HG02938 (cell line): ENCODE data around the gene TMEFF2.

Experiments
- ATAC-seq: cut with Tn5 transposase; IDR thresholded peaks from one replicate; pipeline ENCODE4 v1.9.1; 2021; ENCODE audit warnings: mild to moderate bottlenecking, moderate library complexity; ENCODE audit not compliant: unreplicated experiment

The TMEFF2 gene

DNA sequence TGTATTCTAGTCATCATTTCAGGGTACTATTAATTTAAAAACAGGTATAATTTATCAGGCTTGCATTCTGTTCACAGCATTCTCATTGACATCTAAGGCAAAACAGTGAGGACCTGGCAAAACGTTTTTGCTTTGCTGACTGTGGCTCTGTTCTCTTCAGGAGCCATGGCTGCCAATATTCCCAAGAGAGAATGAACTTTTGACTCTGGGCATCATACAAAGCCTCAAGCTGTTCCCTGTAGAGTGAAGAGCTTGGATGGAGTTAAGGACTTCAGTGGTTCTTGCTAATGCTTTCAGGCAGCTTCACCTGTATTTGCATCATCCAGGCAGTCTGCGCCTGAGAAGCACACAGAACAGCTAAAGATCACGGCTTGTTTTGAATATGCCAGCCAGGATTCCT, 282.0 kb downstream of the TMEFF2 start:
- no peak for ATAC-seq

DNA sequence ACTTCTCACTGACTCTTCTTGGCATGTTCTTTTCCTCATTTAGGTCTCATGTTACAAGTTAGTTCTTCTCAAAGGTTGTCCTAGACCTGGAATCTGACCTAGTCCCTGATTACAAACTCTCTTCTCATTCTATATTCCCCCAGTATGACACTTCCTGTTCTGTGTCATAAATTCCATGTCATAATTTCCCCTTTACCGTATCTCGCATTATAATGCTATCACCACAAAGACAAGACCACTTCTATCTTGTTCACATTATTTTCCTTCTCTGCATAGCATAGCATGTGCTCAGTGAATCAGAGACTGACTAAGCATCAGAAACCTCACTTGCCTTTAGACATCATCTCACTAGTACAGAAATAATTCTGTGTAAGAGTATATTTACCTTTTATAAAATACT, 284.2 kb downstream of the TMEFF2 start:
- no peak for ATAC-seq

DNA sequence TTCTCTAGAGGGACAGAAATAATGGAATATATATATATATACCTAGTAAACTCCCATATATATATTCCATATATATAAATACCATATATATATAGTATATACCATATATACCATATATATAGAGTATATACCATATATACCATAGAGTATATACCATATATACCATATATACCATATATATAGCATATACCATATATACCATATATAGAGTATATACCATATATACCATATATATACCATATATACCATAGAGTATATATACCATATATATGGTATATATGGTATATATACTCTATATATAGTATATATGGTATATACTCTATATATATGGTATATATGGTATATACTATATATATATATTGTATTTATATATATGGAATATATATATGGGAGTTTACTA, 285.9 kb downstream of the TMEFF2 start:
- ATAC-seq: no peak

DNA sequence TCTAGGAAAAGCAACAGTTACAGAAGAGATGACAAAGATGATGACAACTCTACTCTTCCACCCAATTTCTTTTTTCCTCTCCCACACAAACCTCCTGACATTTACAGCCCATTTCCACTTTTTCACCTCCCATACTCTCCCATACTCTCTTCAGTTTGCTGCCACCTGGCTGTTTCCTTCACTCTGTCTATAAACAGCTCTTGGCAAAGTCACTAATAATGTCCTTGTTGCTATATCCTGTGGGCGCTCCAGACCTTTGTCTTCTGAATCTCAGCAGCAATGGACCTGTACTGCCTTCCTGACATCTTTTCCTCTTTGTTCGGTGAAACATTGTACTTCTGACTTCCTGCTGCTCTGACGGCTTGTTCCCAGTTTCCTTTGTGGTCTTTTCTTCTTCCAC, 287.2 kb downstream of the TMEFF2 start:
- ATAC-seq: no peak

DNA sequence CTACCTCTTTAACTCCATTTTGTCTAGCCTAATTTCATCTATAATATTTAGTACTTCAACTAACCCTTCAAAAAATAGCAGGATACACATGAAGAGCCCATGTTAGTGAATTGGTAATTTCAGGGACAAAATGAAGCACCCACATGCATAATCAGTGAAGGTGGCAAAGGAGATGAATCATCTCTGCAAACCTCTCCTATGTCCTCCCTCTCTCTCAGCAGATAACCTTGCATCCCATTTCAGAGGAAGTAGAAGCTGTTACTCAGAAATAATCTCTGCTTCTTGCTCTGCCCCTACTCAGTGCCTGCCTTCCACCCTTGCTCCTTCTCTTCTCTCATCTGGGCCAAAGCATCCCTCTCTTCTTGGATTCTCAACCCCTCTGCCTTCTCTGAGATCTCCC, 287.6 kb downstream of the TMEFF2 start:
- no peak for ATAC-seq

- no peak for ATAC-seq
Observed at GRCh38 chr2:191905336-191905735, 289.4 kb downstream of the TMEFF2 start.

DNA sequence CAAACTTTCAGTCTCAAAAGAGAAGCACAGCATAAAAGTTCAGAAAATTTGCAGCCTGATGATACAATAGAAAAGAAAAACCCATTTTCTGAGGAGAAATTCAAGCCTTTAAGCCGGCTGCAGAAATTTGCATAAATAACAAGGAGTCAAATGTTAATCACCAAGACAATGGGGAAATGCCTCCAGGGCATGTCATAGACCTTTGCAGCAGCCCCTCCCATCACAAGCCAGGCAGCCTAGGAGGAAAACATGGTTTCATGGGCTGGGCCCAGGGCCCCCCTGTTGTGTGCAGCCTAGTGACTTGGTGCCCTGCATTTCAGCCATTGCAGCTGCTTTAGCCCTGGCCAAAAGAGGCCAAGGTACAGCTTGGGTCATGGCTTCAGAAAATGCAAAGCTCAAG, 293.7 kb downstream of the TMEFF2 start:
- no peak for ATAC-seq

GRCh38 chr2:191899410-191899809, 295.3 kb downstream of the TMEFF2 start:
- no peak for ATAC-seq
